Activated effector memory CD4-positive, alpha-beta T cell treated with Interleukin-2 at 50 U/mL for 16 hours (primary cell): Measurements from ENCODE around the gene CD300A.
"Not testable (repeated sequence)": the region's sequence is repeated elsewhere in the genome, so short reads cannot be mapped to it uniquely, and the experiment has no call there.

Source experiments
- DNase-seq: peaks from one replicate; pipeline ENCODE4 v3.0.0-alpha.2; 2020

CD300A gene

DNA sequence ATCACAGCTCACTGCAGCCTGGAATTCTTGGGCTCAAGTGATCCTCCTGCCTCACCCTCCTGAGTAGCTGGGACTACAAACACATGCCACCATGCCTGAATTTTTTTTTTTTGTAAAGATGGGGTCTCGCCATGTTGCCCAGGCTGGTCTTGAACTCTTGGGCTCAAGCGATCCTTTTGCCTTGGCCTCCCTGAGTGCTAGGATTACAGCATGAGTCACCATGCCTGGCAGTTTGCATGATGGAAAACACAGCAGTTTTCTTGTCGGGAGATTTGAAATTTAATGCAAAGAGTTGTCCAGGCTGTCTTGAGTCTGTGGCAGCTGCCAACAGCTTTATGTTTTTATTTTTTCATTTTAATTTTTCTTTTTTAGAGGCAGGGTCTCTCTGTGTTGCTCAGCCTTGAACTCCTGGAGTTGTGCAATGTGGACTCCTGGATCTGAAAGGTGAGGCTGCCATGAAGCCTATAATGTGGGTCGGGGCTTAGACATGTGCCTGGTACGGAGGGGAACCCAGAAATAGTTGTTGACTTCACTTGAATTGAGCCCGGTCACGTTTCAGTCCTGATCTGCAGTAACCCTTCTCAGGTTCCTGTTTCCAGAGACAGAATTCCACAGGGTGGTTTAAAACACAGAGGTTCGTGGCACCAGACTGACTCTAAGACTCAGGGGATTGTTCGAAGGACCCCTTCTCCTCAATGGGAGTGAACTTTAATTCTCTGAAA is 18.7 kb downstream of the CD300A start:
- no peak for DNase-seq

DNA sequence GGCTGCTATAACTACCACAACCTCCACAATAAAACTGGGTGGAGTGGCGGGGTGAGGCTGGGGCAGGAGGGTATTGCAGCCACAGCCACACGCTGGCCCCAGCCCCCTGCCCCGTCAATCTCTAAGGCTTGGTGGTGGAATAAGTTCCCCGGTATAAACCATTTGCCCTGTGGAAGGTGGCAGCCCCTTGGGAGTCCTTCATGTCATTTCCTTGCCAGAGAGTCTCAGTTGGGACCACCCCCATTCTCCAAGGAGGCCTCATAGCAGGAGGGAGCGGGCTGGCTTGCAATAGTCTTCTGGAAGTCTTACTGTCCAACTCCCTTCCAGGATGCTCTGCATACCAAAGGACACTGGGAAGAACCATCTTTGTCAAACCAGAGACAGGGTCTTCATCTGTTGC is 19.4 kb downstream of the CD300A start:
- no peak for DNase-seq

DNA sequence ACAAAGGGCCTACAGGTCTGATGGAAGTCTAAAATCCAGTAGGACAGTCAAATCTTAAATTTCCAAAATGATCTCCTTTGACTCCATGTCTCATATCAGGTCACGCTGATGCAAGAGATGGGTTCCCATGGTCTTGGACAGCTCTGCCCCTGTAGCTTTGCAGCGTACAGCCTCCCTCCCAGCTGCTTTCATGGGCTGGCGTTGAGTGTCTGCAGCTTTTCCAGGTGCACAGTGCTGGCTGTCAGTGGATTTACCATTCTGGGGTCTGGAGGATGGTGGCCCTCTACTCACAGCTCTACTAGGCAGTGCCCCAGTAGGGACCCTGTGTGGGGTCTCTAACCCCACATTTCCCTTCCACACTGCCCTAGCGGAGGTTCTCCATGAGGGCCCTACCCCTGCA is 21.8 kb downstream of the CD300A start:
- not testable (repeated sequence) for DNase-seq

DNA sequence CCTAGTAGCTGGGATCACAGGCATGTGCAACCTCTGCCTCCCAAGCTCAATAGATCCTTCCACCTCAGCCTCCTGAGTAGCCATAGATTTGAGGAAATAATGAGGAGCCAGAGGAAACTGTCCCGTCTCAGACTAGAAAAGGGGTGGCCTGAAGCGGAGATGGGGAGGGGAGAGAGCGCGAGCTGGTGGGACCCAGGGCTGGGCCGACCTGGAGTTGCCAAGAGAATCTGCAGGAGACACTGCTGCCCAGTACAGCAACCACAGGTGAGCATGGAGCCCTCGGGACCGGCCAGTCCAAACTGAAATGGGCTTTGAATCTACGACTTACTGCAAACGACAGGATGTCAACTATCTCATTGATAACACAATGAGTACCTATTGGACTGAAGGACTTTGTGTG is 24.3 kb downstream of the CD300A start:
- no peak for DNase-seq

DNA sequence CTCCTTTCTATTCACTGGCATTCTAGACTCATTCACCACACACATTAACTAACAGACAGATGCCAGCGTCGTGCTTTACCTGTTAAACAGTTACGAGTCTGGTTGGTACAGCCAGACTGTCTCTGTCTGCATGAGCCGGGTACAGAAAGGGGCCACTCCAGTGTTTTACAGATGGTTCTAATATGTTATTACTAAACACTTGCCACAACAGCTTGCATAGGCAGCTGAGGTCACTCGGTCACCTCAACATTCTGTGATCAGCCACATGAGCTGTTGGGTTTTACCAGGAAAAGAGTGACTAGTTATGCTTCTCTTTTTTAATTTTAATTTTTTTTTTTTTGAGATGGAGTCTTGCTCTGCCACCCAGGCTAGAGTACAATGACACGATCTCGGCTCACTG is 25.2 kb downstream of the CD300A start:
- DNase-seq = no peak

DNA sequence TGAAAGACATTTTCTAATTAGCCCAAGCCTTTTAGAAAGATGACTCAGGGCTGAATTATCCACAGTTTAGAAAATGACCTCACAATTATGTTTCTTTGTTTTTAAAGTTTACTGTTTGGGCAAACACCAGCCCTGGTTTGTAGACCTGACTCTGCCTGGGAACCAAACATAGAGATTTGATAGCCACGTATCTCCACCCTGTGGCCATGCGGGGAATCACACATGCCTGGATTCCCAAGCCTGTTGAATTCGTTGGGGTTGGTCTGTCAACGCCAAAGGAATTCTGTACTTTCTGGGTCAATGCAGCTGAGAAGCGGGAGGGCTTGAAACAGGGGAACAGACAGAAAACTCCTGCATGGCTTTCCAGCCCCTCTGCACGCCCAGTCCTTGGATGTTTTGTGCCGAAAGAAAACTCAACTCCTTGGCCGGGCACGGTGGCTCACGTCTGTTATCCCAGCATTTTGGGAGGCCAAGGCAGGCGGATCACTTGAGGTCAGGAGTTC is 26.9 kb downstream of the CD300A start:
- DNase-seq = peak; percentile 54

DNA sequence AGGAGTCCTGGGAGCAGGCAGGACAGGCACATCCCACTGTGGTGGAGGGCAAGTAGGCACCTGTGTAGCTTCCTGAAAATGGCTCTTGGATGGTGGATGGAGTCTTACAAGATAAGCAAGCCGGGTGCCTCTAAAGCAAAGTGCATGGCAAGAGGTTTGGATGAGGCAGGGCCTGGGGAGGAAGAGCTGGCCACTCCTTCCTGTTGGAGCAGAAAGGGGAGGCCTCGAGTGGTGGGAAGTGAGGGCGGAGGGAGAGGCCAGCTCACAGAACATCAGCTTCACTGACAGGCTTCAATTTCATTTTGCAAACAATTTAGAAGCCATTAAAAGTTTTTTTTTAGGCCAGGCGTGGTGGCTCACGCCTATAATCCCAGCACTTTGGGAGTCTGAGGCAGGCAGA is 31.0 kb downstream of the CD300A start:
- no peak for DNase-seq

DNA sequence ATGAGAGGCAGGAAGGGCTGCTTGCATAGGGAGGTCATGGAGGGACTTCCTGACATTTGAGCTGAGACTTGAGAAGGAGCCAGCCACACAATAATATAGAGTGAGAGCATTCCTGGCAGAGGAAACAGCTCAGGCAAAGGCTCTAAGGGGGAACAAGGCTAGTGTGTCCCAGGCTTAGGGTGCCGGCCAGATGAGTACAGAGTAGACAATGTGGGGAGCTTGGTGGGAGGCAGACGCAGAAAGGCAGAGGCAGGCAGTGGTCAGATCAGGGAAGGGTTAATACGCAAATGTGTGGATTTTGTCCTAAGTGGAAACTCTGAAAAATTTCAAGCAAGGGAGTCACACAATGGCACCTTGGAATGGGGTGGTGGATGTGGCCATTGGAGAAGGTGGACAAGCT is 33.6 kb downstream of the CD300A start:
- no peak for DNase-seq

DNA sequence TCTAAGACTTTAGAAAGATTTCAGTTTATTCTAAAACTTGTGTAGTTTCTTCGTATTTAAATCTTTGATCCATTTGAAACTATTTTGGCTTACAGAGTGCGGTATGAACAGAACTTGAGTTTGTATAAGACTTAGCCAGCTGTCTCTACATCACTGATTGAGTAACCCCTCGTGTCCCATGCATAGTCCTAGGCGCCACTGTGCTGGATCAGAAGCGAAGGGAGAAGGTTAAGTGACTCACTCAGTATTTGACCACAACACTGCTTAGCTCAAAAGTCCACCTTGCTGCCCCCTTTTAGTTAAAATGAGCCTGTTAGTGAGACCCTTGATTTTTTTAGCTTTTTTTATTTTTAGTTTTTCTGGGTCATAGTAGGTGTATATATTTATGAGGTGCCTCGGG is 36.4 kb downstream of the CD300A start:
- DNase-seq = no peak

DNA sequence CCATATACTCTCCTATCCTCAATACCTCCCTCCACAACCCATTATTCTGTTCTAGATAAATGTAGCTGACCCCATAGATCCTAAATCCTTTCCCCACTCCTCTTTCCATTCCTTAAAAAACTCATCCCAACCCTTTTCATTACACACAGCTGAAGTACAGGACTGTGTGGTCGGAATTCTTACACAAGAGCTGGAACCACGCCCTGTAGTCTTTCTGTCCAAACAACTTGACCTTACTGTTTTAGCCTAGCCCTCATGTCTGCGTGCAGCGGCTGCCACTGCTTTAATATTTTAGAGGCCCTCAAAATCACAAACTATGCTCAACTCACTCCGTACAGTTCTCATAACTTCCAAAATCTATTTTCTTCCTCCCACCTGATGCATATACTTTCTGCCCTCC is 37.5 kb downstream of the CD300A start:
- DNase-seq = not testable (repeated sequence)

DNA sequence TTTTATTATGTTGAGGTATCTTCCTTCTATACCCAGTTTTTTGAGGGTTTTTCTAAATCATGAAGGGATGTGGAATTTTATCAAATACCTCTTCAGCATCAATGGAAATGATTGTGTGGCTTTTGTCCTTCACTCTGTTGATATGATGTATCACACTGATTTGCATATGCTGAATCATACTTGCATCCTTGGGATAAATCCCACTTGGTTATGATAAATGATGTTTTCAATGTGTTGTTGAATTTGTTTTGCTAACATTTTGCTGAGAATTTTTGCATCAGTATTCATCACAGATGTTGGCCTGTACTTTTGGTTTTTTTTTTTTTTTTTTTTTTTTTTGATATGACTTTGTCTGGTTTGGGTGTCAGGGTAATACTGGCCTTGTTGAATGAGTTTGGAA is 41.7 kb downstream of the CD300A start:
- DNase-seq = no peak

DNA sequence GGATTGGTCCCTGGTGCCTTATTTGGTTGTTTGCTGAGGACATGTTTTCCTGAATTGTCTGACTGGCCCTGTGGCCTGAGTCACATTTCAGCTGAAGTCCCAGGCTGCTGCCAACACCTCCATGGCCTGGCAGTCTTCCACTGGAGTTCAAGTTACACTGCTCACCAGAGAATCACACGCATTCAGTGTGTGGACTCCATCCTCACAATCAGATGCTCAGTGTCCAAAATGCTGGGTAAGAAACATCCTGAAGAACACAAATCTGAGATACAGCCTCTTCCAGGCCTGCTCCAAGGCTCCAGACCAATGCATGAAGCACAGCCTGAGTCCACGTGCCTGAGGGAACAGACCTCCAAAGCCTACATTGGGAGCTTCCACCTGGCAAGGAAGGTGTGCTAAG is 45.6 kb downstream of the CD300A start:
- no peak for DNase-seq

DNA sequence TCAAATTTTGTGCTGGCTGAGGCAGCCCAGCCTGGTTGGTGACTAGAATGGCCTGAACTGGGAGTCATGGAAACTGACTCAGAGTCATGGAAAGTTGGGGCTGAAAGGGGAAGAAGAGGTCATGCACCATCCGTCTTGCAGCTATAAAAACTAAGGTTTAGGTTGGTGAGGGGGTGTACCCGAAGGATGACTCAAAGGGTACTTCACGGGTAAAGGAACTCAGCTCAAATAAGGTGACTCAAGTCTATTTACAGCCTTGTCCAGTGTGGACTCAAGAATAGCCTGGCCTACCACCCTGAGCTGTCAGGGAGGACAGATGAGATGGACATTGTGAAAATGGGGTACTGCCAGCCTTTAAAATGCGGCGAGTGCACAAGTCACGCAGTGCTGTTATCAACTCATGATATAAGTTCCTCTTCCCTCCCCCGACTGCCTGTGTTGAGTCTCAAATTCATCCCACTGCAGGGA is 46.2 kb downstream of the CD300A start:
- no peak for DNase-seq

DNA sequence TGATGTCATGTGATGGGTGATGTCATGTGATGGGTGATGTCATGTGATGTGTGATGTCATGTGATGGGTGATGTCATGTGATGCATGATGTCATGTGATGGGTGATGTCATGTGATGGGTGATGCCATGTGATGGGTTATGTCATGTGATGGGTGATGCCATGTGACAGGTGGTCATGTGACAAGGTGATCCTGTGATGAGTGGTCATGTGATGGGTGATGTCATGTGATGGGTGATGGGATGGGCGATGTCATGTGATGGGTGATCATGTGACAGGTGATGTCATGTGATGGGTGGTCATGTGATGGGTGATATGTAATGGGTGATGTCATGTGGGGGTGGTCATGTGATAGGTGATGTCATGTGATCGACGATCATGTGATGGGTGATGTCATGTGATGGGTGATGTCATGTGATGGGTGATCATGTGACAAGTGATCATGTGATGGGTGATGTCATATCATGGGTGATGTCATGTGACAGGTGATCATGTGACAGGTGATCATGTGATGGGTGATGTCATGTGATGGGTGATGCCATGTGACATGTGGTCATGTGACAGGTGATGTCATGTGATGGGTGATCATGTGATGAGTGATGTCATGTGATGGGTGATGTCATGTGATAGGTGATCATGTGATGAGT is 47.7 kb downstream of the CD300A start:
- DNase-seq = peak; percentile 9

DNA sequence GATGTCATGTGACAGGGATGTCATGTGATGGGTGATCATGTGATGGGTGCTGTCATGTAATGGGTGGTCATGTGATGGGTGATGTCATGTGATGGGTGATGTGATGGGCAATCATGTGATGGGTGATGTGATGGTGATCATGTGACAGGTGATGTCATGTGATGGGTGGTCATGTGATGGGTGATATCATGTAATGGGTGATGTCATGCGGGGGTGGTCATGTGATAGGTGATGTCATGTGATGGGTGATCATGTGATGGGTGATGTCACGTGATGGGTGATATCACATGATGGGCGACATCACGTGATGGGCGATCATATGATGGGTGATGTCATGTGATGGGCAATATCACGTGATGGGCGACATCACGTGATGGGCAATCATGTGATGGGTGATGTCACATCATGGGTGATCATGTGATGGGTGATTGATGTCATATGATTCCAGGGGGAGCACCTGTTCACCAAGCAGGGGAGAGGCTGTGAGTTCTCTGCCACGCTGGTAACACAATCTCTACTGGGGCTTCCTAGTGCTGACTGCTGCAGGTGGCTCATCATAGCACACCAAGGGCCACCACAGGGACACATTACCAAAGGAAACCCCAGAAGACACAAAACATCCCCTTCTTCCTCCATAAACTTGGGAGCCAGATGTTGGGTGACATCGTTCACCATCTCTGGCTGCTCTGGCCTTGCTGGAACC is 48.3 kb downstream of the CD300A start:
- no peak for DNase-seq

DNA sequence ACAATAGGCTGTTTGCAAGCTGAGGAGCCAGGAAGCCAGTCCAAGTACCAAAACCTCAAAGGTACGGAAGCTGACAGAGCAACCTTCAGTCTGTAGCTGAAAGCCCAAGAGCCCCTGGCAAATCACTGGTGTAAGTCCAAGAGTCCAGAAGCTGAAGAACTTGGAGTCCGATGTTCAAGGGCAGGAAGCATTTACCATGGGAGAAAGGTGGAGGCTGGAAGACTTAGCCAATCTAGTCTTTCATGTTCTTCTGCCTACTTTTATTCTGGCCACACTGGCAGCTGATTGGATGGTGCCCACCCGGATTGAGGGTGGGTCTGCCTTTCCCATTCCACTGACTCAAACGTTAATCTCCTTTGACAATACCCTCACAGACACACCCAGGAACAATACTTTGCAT is 49.5 kb downstream of the CD300A start:
- no peak for DNase-seq

DNA sequence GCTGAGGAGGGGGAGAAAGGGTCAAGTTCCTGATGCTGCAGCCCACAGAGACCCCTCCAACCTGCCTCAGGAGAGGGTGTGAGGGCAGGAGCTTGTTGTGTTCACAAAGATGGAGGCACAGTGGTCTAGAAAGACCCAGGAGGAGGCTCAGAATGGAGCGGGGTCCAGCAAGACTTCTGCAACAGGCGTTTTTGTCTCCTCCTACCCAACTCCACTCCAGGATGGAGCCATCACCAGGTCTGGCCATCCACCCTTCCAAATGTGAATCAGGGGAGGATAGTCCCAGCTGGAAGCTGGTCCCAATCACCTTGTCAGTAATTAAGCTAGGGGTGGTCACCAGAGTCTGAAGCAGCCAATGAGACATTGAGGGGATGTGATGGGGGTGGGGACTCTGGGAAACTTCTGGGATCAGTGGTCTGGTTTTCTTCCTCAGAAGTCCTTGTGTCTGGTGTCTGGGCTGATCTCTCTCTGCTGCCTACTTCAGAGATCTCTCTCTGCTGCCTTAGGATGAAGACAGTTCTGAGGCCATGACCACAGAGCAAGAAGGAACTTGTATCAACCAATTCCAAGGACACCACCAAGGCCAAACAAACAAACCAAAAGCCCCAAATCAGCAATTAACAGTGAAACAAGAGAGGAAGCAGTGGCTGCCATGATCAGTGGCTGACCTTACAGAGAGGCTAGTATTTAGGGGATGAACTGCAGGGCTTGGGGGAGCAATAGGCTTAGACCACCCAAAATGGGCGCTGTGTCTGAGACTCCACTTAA is 50.3 kb downstream of the CD300A start:
- DNase-seq = no peak

DNA sequence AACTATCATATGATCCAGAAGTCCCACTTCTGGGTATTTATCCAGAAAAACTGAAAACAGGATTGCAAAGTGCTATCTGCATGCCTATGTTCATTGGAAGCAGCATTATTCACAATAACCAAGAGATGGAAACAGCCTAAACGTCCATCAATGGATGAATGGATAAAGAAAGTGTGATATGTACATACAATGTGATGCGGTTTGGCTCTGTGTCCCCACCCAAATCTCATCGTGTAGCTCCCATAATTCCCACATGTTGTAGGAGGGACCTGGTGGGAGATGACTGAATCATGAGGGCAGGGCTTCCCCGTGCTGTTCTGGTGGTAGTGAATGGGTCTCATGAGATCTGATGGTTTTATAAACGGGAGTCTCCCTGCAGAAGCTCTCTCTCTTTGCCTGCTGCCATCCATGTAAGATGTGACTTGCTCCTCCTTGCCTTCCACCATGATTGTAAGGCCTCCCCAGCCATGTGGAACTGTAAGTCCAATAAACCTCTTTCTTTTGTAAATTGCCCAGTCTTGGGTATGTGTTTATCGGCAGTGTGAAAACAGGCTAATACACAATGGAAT is 52.1 kb downstream of the CD300A start:
- not testable (repeated sequence) for DNase-seq

DNA sequence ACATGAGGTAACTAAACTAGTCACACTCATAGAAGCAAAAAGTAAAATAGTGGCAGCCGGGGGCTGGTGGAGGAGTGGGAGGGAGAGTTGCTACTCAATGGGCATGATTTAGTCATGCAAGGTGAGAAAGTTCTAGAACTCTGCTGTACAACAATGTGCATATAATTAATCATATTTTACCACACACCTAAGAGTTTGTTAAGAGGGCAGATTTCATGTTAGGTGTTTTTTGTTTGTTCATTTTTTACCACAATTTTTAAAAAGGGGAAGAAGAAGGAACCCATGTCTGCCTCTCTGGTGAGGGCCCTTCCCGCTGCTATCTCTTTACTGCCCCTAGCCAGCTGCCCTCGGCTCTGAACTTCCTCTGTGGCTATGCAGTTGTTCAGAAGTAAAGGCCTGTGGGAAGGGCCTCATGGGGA is 53.6 kb downstream of the CD300A start:
- no peak for DNase-seq

DNA sequence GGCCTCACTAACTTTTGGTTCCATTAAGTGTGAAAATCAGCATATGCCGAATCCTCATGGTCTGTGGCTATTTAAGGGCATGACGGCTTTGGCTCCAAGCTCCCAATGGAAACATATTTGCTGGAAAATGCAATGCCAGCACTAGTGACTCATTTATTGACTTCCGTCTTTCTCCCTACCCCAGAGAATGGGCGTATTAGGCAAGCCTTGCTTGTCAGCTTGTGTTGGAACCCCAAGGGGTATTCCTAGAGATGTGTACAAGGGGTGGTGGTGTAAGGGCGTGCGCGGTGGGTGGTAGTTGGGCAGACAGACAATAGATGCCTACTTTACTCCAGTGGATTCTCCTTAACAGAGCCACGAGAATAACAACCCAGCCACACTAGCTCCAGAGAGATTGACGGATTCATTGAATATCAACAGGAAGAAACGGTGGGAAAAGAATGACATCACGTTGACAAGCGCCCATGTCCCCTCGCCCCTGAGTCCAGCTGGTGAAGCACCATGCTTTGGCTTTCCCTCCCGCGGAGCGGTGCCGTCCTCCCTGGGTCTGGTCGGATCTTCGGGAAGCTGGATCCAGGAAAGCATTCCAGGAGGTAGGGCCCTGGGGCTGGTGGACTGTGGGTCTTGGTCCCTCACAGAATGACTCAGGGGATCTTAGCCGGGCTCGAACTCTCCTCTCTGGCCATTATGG is 54.5 kb downstream of the CD300A start:
- DNase-seq = no peak

DNA sequence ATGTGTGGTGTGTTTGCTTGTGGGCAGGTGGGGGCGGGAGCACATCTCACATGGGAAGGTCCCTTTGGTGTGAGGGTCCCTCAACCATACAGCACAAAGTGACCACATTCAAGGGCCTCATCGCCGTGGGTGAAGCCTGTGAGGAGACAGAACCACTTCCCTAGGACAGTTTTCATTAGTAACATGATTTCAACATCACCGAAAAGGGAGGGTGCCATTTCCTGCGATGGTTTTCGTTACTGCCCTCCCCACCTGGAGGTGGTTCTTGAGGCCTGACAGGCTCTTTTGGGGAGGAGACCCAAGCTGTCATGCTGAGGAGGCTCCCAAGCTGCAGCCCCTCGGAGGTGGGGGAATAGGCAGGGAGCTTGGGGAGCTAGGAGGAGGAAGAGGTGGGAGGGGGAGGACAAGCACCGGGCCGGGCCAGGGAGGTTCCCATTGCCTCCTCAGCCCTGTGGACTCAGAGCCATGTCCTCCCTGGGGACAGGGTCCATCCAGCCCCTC is 55.3 kb downstream of the CD300A start:
- no peak for DNase-seq
